ENCODE results near the gene CHN2. TPM values are rescaled to one million over a fixed set of nuclear protein-coding genes. Genes with fewer than 3 reads are reported as not detected.

The CHN2 gene
- total RNA-seq, 1 experiment from 2014 or later, result not detected

DNA sequence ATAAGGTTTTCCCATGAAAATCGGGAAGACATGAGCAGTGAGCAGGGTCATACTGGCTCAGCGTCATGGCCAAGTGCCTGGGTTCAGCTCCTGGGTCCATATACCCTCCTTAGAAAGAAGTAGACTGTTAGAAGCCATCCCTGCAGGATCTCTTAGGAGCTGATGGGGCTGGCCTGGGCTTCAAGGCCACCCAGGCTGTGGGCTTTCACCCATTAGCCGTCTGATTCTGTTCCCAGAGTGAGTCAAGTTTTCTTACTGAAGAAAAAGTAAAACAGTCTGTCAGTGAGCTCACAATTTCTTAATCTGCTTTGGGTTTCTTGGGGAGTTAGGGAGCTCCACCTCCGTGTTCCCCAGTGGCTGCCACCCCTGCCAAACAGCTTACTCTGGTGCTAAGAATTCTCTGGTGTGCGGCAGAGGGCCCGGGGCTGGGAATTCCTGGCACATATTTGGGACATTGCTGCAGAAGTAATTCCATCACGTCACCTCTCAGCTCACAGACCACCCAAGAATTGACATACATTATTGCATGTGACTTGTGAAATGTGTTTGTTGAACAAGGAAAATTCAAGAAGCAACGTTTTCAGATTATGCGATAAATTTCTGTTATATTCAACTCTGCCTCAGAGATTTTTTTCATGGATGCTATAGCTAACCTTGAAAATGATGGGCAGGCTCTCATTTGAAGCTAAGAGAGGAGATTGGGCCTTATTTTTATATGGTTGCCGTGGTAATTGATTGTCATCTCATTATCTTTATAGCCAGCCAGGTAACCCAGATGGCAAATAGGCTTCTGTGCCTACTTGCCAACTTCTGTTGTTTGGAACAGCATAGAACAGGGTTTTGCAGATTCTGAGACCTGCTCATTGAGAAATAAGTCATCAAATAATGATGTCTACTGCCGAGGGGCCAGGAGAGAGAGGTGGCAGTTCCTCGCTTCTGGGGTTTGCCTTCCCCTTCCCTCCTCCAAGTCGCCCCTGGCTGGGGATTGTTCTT lies 166.4 kb downstream of the CHN2 start:
- no peak for DNase-seq (ENCODE audit: low read depth)
- in situ Hi-C loops (cut with HindIII; ENCODE audit: low pct_unique_long_range_greater_than_20kb, low sequenced_read_pairs), result no loop called here

GRCh38 chr7:29362380-29362779 lies 167.8 kb downstream of the CHN2 start:
- no peak for DNase-seq (ENCODE audit: low read depth)
- in situ Hi-C loops (cut with HindIII; ENCODE audit: low pct_unique_long_range_greater_than_20kb, low sequenced_read_pairs), result no loop called here

- in situ Hi-C loops (cut with HindIII; ENCODE audit: low pct_unique_long_range_greater_than_20kb, low sequenced_read_pairs), result no loop called here
- DNase-seq (ENCODE audit: low read depth), result no peak
Observed at GRCh38 chr7:29363636-29364425, 169.3 kb downstream of the CHN2 start.

- in situ Hi-C loops (cut with HindIII; ENCODE audit: low pct_unique_long_range_greater_than_20kb, low sequenced_read_pairs), result no loop called here
- DNase-seq (ENCODE audit: low read depth), result no peak
Observed at GRCh38 chr7:29364661-29365060, 170.1 kb downstream of the CHN2 start.

DNA sequence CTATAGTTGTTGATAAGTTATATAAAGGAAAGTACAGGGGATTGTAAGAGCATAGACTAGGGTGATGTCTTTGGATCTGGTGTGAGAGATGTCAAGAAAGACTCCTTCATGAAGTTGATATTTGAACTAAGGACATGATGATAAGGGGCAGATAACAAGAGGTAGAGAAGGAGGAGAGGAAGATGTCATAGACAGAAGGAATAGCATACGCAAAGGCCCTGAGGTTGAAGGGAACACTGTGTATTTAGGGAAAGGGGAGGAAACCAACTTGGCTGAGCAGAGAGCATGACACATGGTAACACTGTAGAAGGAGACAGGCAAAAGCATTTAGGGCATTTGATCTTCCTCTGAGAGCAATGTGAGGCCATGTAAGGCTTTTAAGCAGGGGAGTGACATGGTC lies 170.8 kb downstream of the CHN2 start:
- no peak for DNase-seq (ENCODE audit: low read depth)
- in situ Hi-C loops (cut with HindIII; ENCODE audit: low pct_unique_long_range_greater_than_20kb, low sequenced_read_pairs), result no loop called here

- no peak for DNase-seq (ENCODE audit: low read depth)
- in situ Hi-C loops (cut with HindIII; ENCODE audit: low pct_unique_long_range_greater_than_20kb, low sequenced_read_pairs), result no loop called here
Observed at GRCh38 chr7:29367784-29368183, 173.2 kb downstream of the CHN2 start.

DNA sequence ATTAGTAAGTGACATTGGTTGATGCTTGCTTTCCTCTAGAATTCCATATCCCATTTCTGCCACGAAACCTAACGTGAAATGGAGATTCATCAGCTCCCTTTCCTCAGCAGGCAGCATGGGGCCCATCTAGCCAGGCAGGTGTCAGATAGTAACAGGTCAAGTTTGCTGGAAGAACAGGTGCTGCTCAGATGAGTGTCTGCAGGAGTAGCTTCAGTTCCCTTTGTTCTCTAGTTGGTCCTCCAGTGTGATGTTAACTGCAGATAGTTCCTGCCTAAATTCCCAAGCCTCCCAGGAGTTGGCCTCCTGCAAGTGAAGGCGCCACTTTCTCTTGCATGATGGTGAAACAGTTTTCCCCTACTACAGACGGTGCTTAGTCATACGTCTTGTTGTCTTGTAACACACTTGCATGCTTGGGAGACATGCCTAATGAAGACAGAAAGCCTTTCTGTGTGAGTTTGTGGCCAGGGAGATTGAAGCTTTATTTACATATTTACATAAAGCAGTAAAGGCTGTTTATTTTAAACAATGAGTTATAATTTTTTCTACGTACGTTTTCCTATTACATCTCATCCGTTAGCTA lies 175.4 kb downstream of the CHN2 start:
- in situ Hi-C loops (cut with HindIII; ENCODE audit: low pct_unique_long_range_greater_than_20kb, low sequenced_read_pairs), result no loop called here
- no peak for DNase-seq (ENCODE audit: low read depth)

DNA sequence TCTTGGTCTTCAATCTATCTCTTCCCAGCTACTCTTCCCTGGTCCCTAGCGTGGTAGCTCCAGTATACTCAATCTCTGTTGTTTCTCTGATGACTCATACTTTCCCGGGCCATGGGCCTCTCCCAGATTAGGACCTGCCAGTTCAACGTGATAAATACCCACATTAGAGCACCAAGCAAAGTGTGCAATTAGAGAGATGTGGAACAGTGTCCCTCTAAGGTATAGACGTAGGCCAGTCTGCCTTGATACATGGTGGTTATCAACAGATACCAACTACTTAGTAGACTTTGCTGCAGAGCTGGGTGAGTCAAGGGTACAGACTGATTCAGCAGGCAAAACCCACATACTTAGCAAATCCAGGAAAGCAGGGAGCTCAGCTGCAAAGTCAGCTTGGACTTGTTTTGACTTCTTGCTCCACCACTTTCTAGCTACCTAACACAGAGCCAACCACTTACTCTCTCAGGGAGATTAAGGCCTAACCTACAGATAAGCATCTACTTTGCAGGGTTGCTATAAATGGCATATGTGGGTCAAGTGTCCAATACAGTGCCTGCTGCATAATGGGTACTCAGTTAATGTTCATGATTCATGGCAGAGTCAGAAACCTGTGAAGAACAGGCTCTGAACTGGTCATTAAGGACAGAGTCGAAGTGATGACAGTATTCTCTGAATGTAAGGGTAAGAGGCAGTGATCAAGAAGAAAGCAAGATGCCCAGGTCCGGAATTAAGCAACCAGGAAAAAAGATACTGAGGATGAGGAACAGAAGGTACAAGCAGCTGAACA lies 176.1 kb downstream of the CHN2 start:
- in situ Hi-C loops (cut with HindIII; ENCODE audit: low pct_unique_long_range_greater_than_20kb, low sequenced_read_pairs), result no loop called here
- no peak for DNase-seq (ENCODE audit: low read depth)

GRCh38 chr7:29371472-29371871 lies 176.9 kb downstream of the CHN2 start:
- in situ Hi-C loops (cut with HindIII; ENCODE audit: low pct_unique_long_range_greater_than_20kb, low sequenced_read_pairs), result no loop called here
- no peak for DNase-seq (ENCODE audit: low read depth)

DNA sequence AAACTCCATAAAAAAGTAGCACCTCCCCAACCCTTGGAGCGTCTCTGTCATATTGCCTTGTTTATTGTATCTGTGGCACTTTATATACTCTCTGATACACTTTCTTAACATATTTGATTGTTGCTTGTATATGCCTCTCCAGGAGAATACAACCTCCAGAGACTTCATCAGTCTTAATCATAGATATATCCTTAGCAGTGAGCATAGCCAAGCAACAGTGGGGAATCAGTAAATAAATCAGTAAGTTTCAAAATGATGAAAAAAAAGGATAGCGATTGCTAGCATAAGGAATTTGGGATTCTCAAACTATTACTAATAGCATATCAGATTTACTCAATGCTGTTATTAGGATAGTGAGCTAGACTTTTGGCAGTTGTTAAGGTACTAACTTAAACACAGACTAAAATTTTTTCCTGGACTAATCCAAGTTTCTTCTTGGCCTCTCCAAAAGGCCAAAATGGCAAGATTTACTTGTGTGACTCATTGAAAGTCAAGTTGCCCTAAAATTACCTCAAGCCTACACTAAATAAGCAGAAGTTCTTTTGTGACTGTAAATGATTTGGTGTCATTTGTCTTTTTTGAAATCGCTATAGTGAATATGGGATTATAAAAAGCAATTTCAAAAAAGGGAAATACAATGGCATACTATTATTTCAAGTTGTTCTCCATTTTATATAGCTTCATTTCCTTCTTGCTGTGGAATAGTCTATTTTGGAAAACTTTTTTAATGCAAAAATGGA lies 177.9 kb downstream of the CHN2 start:
- in situ Hi-C loops (cut with HindIII; ENCODE audit: low pct_unique_long_range_greater_than_20kb, low sequenced_read_pairs), result no loop called here
- no peak for DNase-seq (ENCODE audit: low read depth)

GRCh38 chr7:29375641-29376562 lies 181.3 kb downstream of the CHN2 start:
- in situ Hi-C loops (cut with HindIII; ENCODE audit: low pct_unique_long_range_greater_than_20kb, low sequenced_read_pairs), result no loop called here
- no peak for DNase-seq (ENCODE audit: low read depth)

- in situ Hi-C loops (cut with HindIII; ENCODE audit: low pct_unique_long_range_greater_than_20kb, low sequenced_read_pairs), result no loop called here
- no peak for DNase-seq (ENCODE audit: low read depth)
Observed at GRCh38 chr7:29377718-29378117, 183.1 kb downstream of the CHN2 start.

- in situ Hi-C loops (cut with HindIII; ENCODE audit: low pct_unique_long_range_greater_than_20kb, low sequenced_read_pairs), result no loop called here
- no peak for DNase-seq (ENCODE audit: low read depth)
Observed at GRCh38 chr7:29379551-29379950, 185.0 kb downstream of the CHN2 start.

DNA sequence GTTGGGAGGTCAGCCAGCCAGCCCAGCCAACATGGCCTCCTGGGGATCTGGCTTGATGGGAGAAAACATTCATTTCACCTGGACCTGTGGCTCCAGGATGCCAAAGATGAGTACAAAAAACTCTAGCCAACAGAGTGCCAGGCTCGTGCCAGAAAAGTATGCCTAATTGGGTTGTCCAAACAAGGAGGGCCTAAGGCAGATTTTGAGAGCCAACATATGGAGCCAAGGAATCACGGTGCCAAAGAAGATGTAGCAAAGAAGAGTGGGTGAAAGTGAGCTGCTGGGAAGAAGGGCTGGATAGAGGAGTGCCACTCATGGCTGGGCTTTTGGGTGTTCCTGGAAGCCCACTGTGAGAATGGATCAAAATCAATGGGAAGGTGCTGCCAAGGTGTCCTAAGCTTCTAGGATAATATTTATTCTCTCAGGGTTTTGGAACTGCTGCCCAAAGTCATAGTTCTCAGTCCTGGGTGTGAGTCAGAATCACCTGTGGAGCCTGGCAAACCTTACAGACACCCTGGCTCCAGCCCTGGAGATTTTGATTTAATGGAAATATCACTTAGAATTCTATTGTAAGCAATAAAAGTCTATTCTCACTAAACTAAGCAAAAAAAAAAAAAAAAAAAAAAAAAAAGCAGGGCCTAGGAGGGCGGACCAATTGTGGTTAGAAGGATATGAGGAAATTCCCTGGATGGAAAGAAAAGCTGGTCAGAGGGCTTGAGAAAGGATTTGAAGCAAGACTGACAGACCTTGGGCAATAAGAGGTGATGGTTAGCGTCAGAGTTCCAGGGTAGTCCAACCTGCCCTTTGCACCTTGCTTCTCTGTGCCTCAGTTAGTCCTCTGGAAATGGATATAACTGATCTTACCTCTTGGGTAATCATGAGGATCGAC lies 186.9 kb downstream of the CHN2 start:
- in situ Hi-C loops (cut with HindIII; ENCODE audit: low pct_unique_long_range_greater_than_20kb, low sequenced_read_pairs), result no loop called here
- no peak for DNase-seq (ENCODE audit: low read depth)

DNA sequence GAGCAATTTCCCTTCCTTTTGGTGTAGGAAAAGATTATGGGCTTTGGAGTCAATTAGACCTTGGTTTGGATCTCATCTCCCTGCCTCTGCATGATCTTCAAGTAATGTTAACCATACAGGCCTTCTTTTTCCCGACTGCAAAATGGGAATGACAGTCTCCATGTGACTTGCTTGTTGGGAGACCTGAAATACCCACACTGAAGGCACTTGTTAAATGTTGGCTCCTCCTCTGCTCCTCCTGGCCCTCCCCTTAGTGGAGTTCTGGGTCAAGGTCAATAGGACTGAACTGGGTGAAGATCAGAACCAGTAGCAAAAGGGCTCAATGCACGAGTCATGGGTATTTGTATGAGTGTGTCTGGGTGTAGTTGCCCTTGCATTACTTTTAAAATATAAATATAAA lies 189.7 kb downstream of the CHN2 start:
- in situ Hi-C loops (cut with HindIII; ENCODE audit: low pct_unique_long_range_greater_than_20kb, low sequenced_read_pairs), result no loop called here
- DNase-seq (ENCODE audit: low read depth), result no peak

Measured in Caki2 (cell line).